ENCODE results near the gene SPDYE3.
"Not testable (repeated sequence)": the region's sequence is repeated elsewhere in the genome, so short reads cannot be mapped to it uniquely, and the experiment has no call there.

DNA sequence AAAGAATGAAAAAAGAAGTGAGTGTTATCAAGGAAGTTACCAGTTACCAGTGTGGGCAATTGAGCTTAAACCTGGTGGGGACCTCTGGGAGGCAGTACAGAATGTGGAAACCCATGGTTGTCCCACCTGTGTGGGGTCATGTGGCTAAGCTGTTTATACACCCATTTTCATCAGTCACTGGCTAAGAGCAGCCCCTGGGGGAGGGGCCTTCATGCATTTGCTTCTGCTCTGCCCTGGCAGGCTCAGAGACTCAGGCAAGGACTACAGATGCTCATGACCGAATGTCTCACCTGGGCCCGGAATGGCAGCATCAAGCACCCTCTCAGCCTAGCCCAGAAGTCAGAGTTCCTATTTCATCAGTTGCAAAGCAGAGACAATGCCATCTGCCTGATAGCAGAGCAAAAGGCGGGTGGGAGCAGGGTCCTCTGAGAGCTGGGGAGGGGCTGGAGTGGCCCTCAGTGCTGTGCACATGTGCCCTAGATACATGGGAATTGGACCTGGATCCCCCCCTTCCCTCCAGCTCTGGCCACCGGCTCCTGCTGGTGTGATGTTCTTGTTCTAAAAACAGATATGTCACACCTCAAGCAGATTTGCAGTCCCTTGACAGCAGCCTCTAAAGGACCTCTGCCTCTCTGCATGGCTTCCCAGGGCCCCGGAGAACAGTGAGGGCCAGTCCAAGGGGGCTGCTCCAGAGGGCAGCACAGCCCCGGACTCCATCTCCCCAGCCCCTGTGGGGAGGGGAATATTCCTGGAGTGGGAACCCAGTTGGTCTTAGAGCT, 20.1 kb upstream of the SPDYE3 start:
- TF ChIP-seq TAF1 (conservative IDR thresholded peaks at IDR 0.05); YY1 (IDR thresholded peaks at IDR 0.05): not testable (repeated sequence)
- TF ChIP-seq, protein P1, sequence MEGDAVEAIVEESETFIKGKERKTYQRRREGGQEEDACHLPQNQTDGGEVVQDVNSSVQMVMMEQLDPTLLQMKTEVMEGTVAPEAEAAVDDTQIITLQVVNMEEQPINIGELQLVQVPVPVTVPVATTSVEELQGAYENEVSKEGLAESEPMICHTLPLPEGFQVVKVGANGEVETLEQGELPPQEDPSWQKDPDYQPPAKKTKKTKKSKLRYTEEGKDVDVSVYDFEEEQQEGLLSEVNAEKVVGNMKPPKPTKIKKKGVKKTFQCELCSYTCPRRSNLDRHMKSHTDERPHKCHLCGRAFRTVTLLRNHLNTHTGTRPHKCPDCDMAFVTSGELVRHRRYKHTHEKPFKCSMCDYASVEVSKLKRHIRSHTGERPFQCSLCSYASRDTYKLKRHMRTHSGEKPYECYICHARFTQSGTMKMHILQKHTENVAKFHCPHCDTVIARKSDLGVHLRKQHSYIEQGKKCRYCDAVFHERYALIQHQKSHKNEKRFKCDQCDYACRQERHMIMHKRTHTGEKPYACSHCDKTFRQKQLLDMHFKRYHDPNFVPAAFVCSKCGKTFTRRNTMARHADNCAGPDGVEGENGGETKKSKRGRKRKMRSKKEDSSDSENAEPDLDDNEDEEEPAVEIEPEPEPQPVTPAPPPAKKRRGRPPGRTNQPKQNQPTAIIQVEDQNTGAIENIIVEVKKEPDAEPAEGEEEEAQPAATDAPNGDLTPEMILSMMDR (IDR thresholded peaks at IDR 0.05; ENCODE audit: low read depth, low read length, missing input control): not testable (repeated sequence)
